SK-N-SH (cell line): ENCODE measurements around the gene ACBD7. TPM values are rescaled to one million over a fixed set of nuclear protein-coding genes. Genes with fewer than 3 reads are reported as not detected.

ENCODE experiments used
- CTCF ChIA-PET: fragments of 300-600, 350-600 bp; formaldehyde crosslinking; extraction: SDS; loops from one replicate; lab custom pipeline; 2021; lab: Yijun Ruan, JAX
- POLR2A ChIA-PET: fragments of 350-600 bp; sonication (Branson Sonifier 250); formaldehyde crosslinking; extraction: SDS; loops from one replicate; lab custom pipeline; 2020; ENCODE audit warnings: antibody characterized with exemption, inconsistent platforms; lab: Yijun Ruan, JAX
- DNase-seq: peaks from one replicate; pipeline ENCODE4 v3.0.0; 2012
- H2AFZ ChIP-seq: fragments of 200-600 bp; sonication (generic); 2 replicates; pipeline ENCODE4 v1.8.1; 2016; ENCODE audit warnings: antibody characterized with exemption, mild to moderate bottlenecking, low read depth
- H3F3A ChIP-seq: fragments of 200-600 bp; sonication (generic); replicated peaks from 2 replicates; pipeline ENCODE3; 2016; ENCODE audit warnings: antibody characterized with exemption, mild to moderate bottlenecking; ENCODE audit not compliant: insufficient read depth
- H3K27ac ChIP-seq, 2 experiments: fragments of 200-500 bp in 1 of 2; fragments of 200-600 bp in 1 of 2; sonication (Bioruptor generic) in 1 of 2; sonication (generic), shearing (Covaris generic) in 1 of 2; 2 replicates each; pipeline versions ENCODE4 v1.5.1 to v1.6.1; 2014 to 2016; ENCODE audit warnings: low read depth in 2 of 2, inconsistent platforms in 1 of 2, low read length in 1 of 2, mild to moderate bottlenecking in 1 of 2, mixed read lengths in 1 of 2
- H3K27me3 ChIP-seq: fragments of 200-600 bp; sonication (generic), shearing (Covaris generic); 2 replicates; pipeline ENCODE4 v1.6.1; 2016; ENCODE audit warnings: mixed run types; ENCODE audit not compliant: insufficient read depth
- H3K36me3 ChIP-seq, 2 experiments: fragments of 200-500 bp in 1 of 2; fragments of 200-600 bp in 1 of 2; sonication (Bioruptor generic) in 1 of 2; sonication (generic) in 1 of 2; replicated peaks in 1 of 2; 2 replicates each; pipeline versions ENCODE3 to v1.5.1; 2014 to 2016; ENCODE audit warnings: low read length in 1 of 2, mild to moderate bottlenecking in 1 of 2; ENCODE audit not compliant: insufficient read depth in 2 of 2, control insufficient read depth in 1 of 2
- H3K4me1 ChIP-seq, 2 experiments: fragments of 200-500 bp in 1 of 2; fragments of 200-600 bp in 1 of 2; sonication (Bioruptor generic) in 1 of 2; sonication (generic), shearing (Covaris generic) in 1 of 2; 2 replicates each; pipeline versions ENCODE4 v1.5.1 to v1.6.1; 2014 to 2016; ENCODE audit warnings: low read depth in 1 of 2, low read length in 1 of 2, mixed run types in 1 of 2; ENCODE audit not compliant: insufficient read depth in 2 of 2, control insufficient read depth in 1 of 2
- H3K4me2 ChIP-seq: fragments of 200-600 bp; sonication (generic), shearing (Covaris generic); 2 replicates; pipeline ENCODE4 v1.6.1; 2017; ENCODE audit warnings: mixed run types
- H3K4me3 ChIP-seq, 2 experiments: fragments of 200-500 bp in 1 of 2; fragments of 200-600 bp in 1 of 2; sonication (Bioruptor generic) in 1 of 2; sonication (generic), shearing (Covaris generic) in 1 of 2; 2 replicates each; pipeline versions ENCODE4 v1.5.1 to v1.8.1; 2014 to 2016; ENCODE audit warnings: low read depth in 2 of 2, inconsistent platforms in 1 of 2, low read length in 1 of 2, mild to moderate bottlenecking in 1 of 2, mixed read lengths in 1 of 2, moderate library complexity in 1 of 2
- H3K79me2 ChIP-seq: fragments of 200-600 bp; sonication (generic); 2 replicates; pipeline ENCODE4 v1.8.1; 2017; ENCODE audit warnings: mild to moderate bottlenecking; ENCODE audit not compliant: insufficient read depth
- H3K9ac ChIP-seq: fragments of 200-600 bp; sonication (generic); 2 replicates; pipeline ENCODE4 v1.6.1; 2017; ENCODE audit warnings: mixed run types
- H3K9me2 ChIP-seq: fragments of 200-600 bp; sonication (generic); 2 replicates; pipeline ENCODE4 v1.6.1; 2017; ENCODE audit warnings: mixed run types
- H3K9me3 ChIP-seq: fragments of 200-600 bp; sonication (generic); 2 replicates; pipeline ENCODE4 v1.6.1; 2017; ENCODE audit warnings: mixed run types, mild to moderate bottlenecking, moderate library complexity
- H4K20me1 ChIP-seq: fragments of 200-600 bp; sonication (generic); 2 replicates; pipeline ENCODE4 v1.6.1; 2017; ENCODE audit warnings: mild to moderate bottlenecking, mixed run types; ENCODE audit not compliant: insufficient read depth
- CHD2 ChIP-seq: fragments of 150-350 bp; IDR thresholded peaks from 2 replicates; pipeline ENCODE4 v1.6.1; 2018; ENCODE audit warnings: low read length; ENCODE audit not compliant: partially characterized antibody
- CTCF ChIP-seq: fragments of 200-600 bp; sonication (generic); IDR thresholded peaks from 2 replicates; pipeline ENCODE4 v1.6.1; 2017; ENCODE audit warnings: antibody characterized with exemption, mild to moderate bottlenecking, moderate library complexity
- EP300 ChIP-seq, 2 experiments: IDR thresholded peaks; 2 replicates each; pipeline versions ENCODE4 v1.4.0 to v1.6.1; 2012; ENCODE audit warnings: borderline replicate concordance in 1 of 2, low read depth in 1 of 2, low read length in 1 of 2
- EZH2phosphoT487 ChIP-seq: fragments of 200-600 bp; sonication (generic); IDR thresholded peaks from 2 replicates; pipeline ENCODE4 v1.6.1; 2017; ENCODE audit warnings: low read depth, mixed run types, mild to moderate bottlenecking, antibody characterized with exemption, moderate library complexity, borderline replicate concordance
- FOSL2 ChIP-seq: IDR thresholded peaks from 2 replicates; pipeline ENCODE4 v1.4.0; 2012; ENCODE audit warnings: low read depth, mild to moderate bottlenecking, moderate library complexity, borderline replicate concordance
- GABPA ChIP-seq: IDR thresholded peaks from 2 replicates; pipeline ENCODE4 v1.4.0; 2012; ENCODE audit warnings: low read depth, mild to moderate bottlenecking
- JUND ChIP-seq: IDR thresholded peaks from 2 replicates; pipeline ENCODE4 v1.4.0; 2012
- NFIC ChIP-seq: IDR thresholded peaks from 2 replicates; pipeline ENCODE4 v1.4.0; 2012; ENCODE audit warnings: borderline replicate concordance
- RAD21 ChIP-seq: IDR thresholded peaks from 2 replicates; pipeline ENCODE4 v1.6.1; 2012; ENCODE audit warnings: mild to moderate bottlenecking, low read length
- RCOR1 ChIP-seq: fragments of 150-350 bp; IDR thresholded peaks from 2 replicates; pipeline ENCODE4 v1.6.1; 2017; ENCODE audit warnings: antibody characterized with exemption, low read length
- RXRA ChIP-seq: IDR thresholded peaks from 2 replicates; pipeline ENCODE4 v1.4.0; 2012; ENCODE audit warnings: low read depth, mild to moderate bottlenecking, borderline replicate concordance
- SMC3 ChIP-seq: IDR thresholded peaks from 2 replicates; pipeline ENCODE4 v1.6.1; 2012; ENCODE audit warnings: low read depth, low read length, improper control_type of control experiment
- TEAD4 ChIP-seq: IDR thresholded peaks from 2 replicates; pipeline ENCODE4 v1.4.0; 2012; ENCODE audit warnings: mild to moderate bottlenecking, borderline replicate concordance; ENCODE audit not compliant: insufficient read depth
- WGBS: methylation state at CpG from one replicate; pipeline ENCODE4 v1.1.6; 2017; ENCODE audit warnings: low lambda C conversion rate; 5-methylcytosine and 5-hydroxymethylcytosine counted together
- polyA plus RNA-seq, 3 experiments: library from polyadenylated mRNA; depleted of rRNA; stranded (reverse); fragments of >200 nt; gene quantifications; 2 replicates each; pipeline ENCODE4 v1.2.3, GENCODE V29; 2012

The ACBD7 gene
- polyA plus RNA-seq, 1 of the 3 experiments (the other 2 are of a cell fraction) = 0.92 TPM

- Histone ChIP-seq H3K9ac (no peak overlapping the region), H3K27me3 (no peaks in the 10 kb centered on the region), H3K9me2 (no peaks in the 10 kb centered on the region), H3K4me2 (no peak overlapping the region), H3K79me2 (peaks cover 14% of the 10 kb centered on the region), H3K36me3 (peaks cover 40 to 61% of the 10 kb centered on the region in 2 experiments), H3K9me3 (no peaks in the 10 kb centered on the region), H3K4me3 (peak overlapping the region in 1 of 2 experiments; percentile 16; a peak in 1 of 4 replicates), H3K27ac (peak overlapping the region in 1 of 2 experiments; percentile 11; a peak in 1 of 4 replicates), H3K4me1 (no peaks in the 10 kb centered on the region), H3F3A (peaks cover 15% of the 10 kb centered on the region), H4K20me1 (no peaks in the 10 kb centered on the region), H2AFZ (no peak overlapping the region)
- peak; percentile 71 for DNase-seq
- no peak for TF ChIP-seq FOSL2
- peak; percentile 65 for TF ChIP-seq SMC3
- no peak for TF ChIP-seq GABPA
- TF ChIP-seq EP300 (IDR thresholded peaks at IDR 0.05; ENCODE audit: borderline replicate concordance in 1 of 2, low read depth in 1 of 2, low read length in 1 of 2) = no peak
- peak; percentile 94 for TF ChIP-seq CTCF
- TF ChIP-seq RCOR1 = no peak
- no peak for TF ChIP-seq JUND
- no peak for TF ChIP-seq TEAD4
- no peak for TF ChIP-seq EZH2phosphoT487
- TF ChIP-seq RAD21 = peak; percentile 81
- ChIA-PET POLR2A (no interaction called here), CTCF (interaction anchor here (0.5 to 2.2 kb wide), 19 partner anchors 8 to 707 kb away, joined by 3 to 12 read pairs (median 3); partner anchors contain the start of genes DCLRE1C, FAM171A1 and RPP38)
- WGBS = 52% methylated on average over 8 of the region's 8 CpGs
These were observed 17.9 kb upstream of the ACBD7 start for GRCh38 chr10:15106352-15107013.

- Histone ChIP-seq H3K27ac (no peak overlapping the region), H3K4me2 (no peak overlapping the region), H3K9me2 (no peaks in the 10 kb centered on the region), H3K79me2 (peaks cover 44% of the 10 kb centered on the region), H3K9me3 (no peaks in the 10 kb centered on the region), H3K36me3 (peaks cover 40 to 49% of the 10 kb centered on the region in 2 experiments), H3F3A (peaks cover 11% of the 10 kb centered on the region), H3K4me1 (peaks cover 0 to 4% of the 10 kb centered on the region in 2 experiments; a peak in 2 of 4 replicates), H3K27me3 (no peaks in the 10 kb centered on the region)
- WGBS = 96% methylated on average over 9 of the region's 9 CpGs
- POLR2A ChIA-PET = no interaction called here
- DNase-seq = no peak
- TF ChIP-seq NFIC (no peak), RXRA (no peak), CHD2 (no peak)
- TF ChIP-seq, all 33 proteins: peak for 0
- CTCF ChIA-PET = no interaction called here
- Histone ChIP-seq H3K9ac (no peak overlapping the region), H2AFZ (no peak overlapping the region), H3K4me3 (no peak overlapping the region), H4K20me1 (no peaks in the 10 kb centered on the region)
These were observed 14.9 kb upstream of the ACBD7 start for GRCh38 chr10:15103513-15103912.
